Natural killer cell (primary cell): Measurements from ENCODE around the gene WDR93. TPM values are rescaled to one million over a fixed set of nuclear protein-coding genes. Genes with fewer than 3 reads are reported as not detected.

Experiments used
- ATAC-seq, 3 donors: fragments of 150-1000 bp in 2 of 3; fragments of 200-7000 bp in 1 of 3; cut with Tn5 transposase; 1 replicate in 1 of 3; 2 replicates in 2 of 3; pipeline ENCODE4 v1.10.0; 2021; ENCODE audit warnings: mild to moderate bottlenecking in 2 of 3, moderate library complexity in 2 of 3
- DNase-seq, 2 donors: peaks; one replicate each; pipeline versions ENCODE4 v3.0.0 to v3.0.0-alpha.2; 2013 to 2021; ENCODE audit warnings: mixed read lengths in 1 of 2
- H3K27ac ChIP-seq: one replicate; pipeline ENCODE4 v1.5.1; 2013; ENCODE audit warnings: mild to moderate bottlenecking, low read length
- H3K27me3 ChIP-seq: one replicate; pipeline ENCODE4 v1.6.1; 2013; ENCODE audit warnings: low read length; ENCODE audit not compliant: control insufficient read depth, insufficient read depth
- H3K36me3 ChIP-seq: one replicate; pipeline ENCODE4 v1.6.1; 2013; ENCODE audit warnings: low read length; ENCODE audit not compliant: control insufficient read depth, insufficient read depth
- H3K4me1 ChIP-seq: one replicate; pipeline ENCODE4 v1.6.1; 2013; ENCODE audit warnings: low read length; ENCODE audit not compliant: control insufficient read depth, insufficient read depth
- H3K4me3 ChIP-seq: one replicate; pipeline ENCODE4 v1.5.1; 2013; ENCODE audit warnings: low read length
- H3K9me3 ChIP-seq: one replicate; pipeline ENCODE4 v1.6.1; 2013; ENCODE audit warnings: low read length; ENCODE audit not compliant: control insufficient read depth, insufficient read depth
- H3K27ac Mint-ChIP-seq, 2 donors: one replicate each; pipeline ENCODE4 v1.8.0; 2022; ENCODE audit warnings: mild to moderate bottlenecking in 2 of 2, mixed read lengths in 2 of 2, moderate library complexity in 1 of 2
- H3K27me3 Mint-ChIP-seq, 2 donors: one replicate each; pipeline ENCODE4 v1.8.0; 2022; ENCODE audit warnings: low read depth in 2 of 2, mixed read lengths in 2 of 2
- H3K36me3 Mint-ChIP-seq: one replicate; pipeline ENCODE4 v1.8.0; 2022; ENCODE audit warnings: mixed read lengths
- H3K4me1 Mint-ChIP-seq, 2 donors: one replicate each; pipeline ENCODE4 v1.8.0; 2022; ENCODE audit warnings: mixed read lengths in 2 of 2
- H3K4me3 Mint-ChIP-seq: one replicate; pipeline ENCODE4 v1.8.0; 2022; ENCODE audit warnings: mild to moderate bottlenecking, moderate library complexity, mixed read lengths
- H3K9me3 Mint-ChIP-seq, 2 donors: one replicate each; pipeline ENCODE4 v1.8.0; 2022; ENCODE audit warnings: mixed read lengths in 2 of 2
- WGBS: methylation state at CpG from one replicate; pipeline ENCODE4 v1.1.7; 2013; ENCODE audit warnings: missing lambda C conversion rate; ENCODE audit not compliant: insufficient coverage; 5-methylcytosine and 5-hydroxymethylcytosine counted together
- intact Hi-C: fragments of 100-400 bp; cut with micrococcal nuclease; formaldehyde crosslinking; loops from one replicate; pipeline ENCODE4 v1.14.2; 2022
- total RNA-seq, 4 donors: library from RNA; stranded (reverse); fragments of 120-200 nt in 1 of 4; gene quantifications; one replicate each; pipeline versions ENCODE4 v1.2.3 to v1.2.4, GENCODE V29; 2013 to 2022
- TF ChIP-seq, protein P1 (sequence below): fragments of 200-600 bp; IDR thresholded peaks from one replicate; pipeline ENCODE4 v1.8.0; 2022; ENCODE audit warnings: antibody characterized with exemption

WDR93 gene
- total RNA-seq, 3 donors from 2014 or later (not counting 1 experiment from before 2014, with no cell fraction given), result 0.25 to 0.38 TPM; not detected in 1

- no peaks in the 10 kb centered on the region for H3K9me3 ChIP-seq
- no peaks in the 10 kb centered on the region for H3K36me3 ChIP-seq
- intact Hi-C loops, result no loop called here
- Mint-ChIP-seq H3K9me3 (no peaks in the 10 kb centered on the region), H3K27me3 (peaks cover 0 to 12% of the 10 kb centered on the region in 2 donors), H3K36me3 (no peaks in the 10 kb centered on the region), H3K4me3 (no peak overlapping the region), H3K4me1 (no peaks in the 10 kb centered on the region), H3K27ac (no peak overlapping the region)
- DNase-seq (no peak), ATAC-seq (no peak)
- H3K4me3 ChIP-seq, result no peak overlapping the region
- 86% methylated on average over 10 of the region's 10 CpGs for WGBS
- TF ChIP-seq, protein P1, sequence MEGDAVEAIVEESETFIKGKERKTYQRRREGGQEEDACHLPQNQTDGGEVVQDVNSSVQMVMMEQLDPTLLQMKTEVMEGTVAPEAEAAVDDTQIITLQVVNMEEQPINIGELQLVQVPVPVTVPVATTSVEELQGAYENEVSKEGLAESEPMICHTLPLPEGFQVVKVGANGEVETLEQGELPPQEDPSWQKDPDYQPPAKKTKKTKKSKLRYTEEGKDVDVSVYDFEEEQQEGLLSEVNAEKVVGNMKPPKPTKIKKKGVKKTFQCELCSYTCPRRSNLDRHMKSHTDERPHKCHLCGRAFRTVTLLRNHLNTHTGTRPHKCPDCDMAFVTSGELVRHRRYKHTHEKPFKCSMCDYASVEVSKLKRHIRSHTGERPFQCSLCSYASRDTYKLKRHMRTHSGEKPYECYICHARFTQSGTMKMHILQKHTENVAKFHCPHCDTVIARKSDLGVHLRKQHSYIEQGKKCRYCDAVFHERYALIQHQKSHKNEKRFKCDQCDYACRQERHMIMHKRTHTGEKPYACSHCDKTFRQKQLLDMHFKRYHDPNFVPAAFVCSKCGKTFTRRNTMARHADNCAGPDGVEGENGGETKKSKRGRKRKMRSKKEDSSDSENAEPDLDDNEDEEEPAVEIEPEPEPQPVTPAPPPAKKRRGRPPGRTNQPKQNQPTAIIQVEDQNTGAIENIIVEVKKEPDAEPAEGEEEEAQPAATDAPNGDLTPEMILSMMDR, result no peak
- H3K27ac ChIP-seq, result no peak overlapping the region
- H3K4me1 ChIP-seq, result no peaks in the 10 kb centered on the region
- no peaks in the 10 kb centered on the region for H3K27me3 ChIP-seq
Observed at GRCh38 chr15:89790206-89790605, 99.6 kb downstream of the WDR93 start.

GRCh38 chr15:89790661-89791060 lies 100.0 kb downstream of the WDR93 start:
- intact Hi-C loops, result no loop called here
- Mint-ChIP-seq H3K36me3 (no peaks in the 10 kb centered on the region), H3K4me1 (no peaks in the 10 kb centered on the region), H3K27ac (no peak overlapping the region), H3K9me3 (no peaks in the 10 kb centered on the region), H3K4me3 (no peak overlapping the region), H3K27me3 (peaks cover 0 to 10% of the 10 kb centered on the region in 2 donors)
- H3K27ac ChIP-seq, result no peak overlapping the region
- ATAC-seq, result no peak
- TF ChIP-seq, protein P1, result no peak
- no peaks in the 10 kb centered on the region for H3K27me3 ChIP-seq
- DNase-seq, result no peak
- no peaks in the 10 kb centered on the region for H3K4me1 ChIP-seq
- no peaks in the 10 kb centered on the region for H3K9me3 ChIP-seq
- no peaks in the 10 kb centered on the region for H3K36me3 ChIP-seq
- no peak overlapping the region for H3K4me3 ChIP-seq
- 96% methylated on average over 16 of the region's 16 CpGs for WGBS

DNA sequence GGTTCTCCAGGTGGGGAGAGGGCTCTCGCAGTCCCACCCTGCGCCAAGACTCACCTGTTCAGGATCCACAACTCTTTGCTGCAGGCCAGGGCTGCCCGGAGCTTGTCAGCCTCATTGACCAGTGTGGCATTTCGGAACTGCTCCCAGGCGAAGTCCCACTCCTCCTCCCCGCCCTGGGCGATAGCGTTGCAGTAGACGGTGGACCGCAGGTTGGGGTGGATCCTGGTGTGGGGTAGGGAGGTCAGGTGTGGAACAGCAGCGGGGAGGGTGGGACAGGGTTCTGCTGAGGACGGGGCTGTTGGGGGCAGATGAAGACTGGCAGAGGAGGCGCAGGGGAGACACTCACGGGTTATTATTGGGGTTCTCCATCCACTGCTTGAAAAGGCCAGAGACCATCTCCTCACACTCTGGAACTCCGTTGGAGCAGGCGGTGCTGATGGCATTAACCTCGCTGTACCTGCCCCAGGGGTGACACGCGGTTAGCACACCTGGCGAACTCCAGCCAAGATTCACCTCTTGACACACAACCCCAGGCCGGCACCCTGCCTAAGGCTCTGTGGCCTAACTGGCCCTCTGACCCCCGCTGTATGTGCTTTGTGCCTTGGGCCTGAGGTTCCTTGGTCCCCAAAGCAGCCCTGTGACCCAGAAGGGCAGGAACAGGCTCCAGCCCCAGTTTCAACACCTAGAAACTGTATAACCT lies 101.6 kb downstream of the WDR93 start:
- Mint-ChIP-seq H3K9me3 (no peaks in the 10 kb centered on the region), H3K4me1 (no peaks in the 10 kb centered on the region), H3K27ac (no peak overlapping the region), H3K4me3 (no peak overlapping the region), H3K27me3 (peaks cover 0 to 7% of the 10 kb centered on the region in 2 donors), H3K36me3 (no peaks in the 10 kb centered on the region)
- DNase-seq (no peak), ATAC-seq (no peak)
- TF ChIP-seq, protein P1, result no peak
- Histone ChIP-seq H3K27me3 (no peaks in the 10 kb centered on the region), H3K9me3 (no peaks in the 10 kb centered on the region), H3K36me3 (no peaks in the 10 kb centered on the region), H3K27ac (no peak overlapping the region), H3K4me1 (no peaks in the 10 kb centered on the region), H3K4me3 (no peak overlapping the region)
- intact Hi-C loops, result no loop called here
- WGBS, result 93% methylated on average over 22 of the region's 22 CpGs

Other genes starting within 250 kb of the WDR93 start
- not detected for gene RHCG, start 194.2 kb upstream of the WDR93 start, total RNA-seq
- under 1 TPM; 0.13 to 0.59 (median 0.14) TPM for gene TICRR, start 115.3 kb upstream of the WDR93 start, total RNA-seq
- gene KIF7, start 35.3 kb upstream of the WDR93 start, total RNA-seq, result 1 to 10 TPM in 2 of 3 donors, under 1 TPM in 1; 0.93 to 3.6 (median 1.6) TPM
- under 1 TPM; 0.40 to 0.75 (median 0.66) TPM for gene PLIN1, start 11.4 kb upstream of the WDR93 start, total RNA-seq
- gene PEX11A, start 57 bp upstream of the WDR93 start, total RNA-seq, result 1 to 10 TPM; 2.0 to 3.1 (median 3.1) TPM
- 1 to 10 TPM in 2 of 3 donors, under 1 TPM in 1; 0.45 to 2.9 (median 2.5) TPM for gene MESP1, start 60.4 kb downstream of the WDR93 start, total RNA-seq
- not detected for gene MESP2, start 85.5 kb downstream of the WDR93 start, total RNA-seq
- gene ANPEP, start 124.0 kb downstream of the WDR93 start, total RNA-seq, result 10 to 100 TPM in 2 of 3 donors, 1 to 10 TPM in 1; 1.6 to 33.9 (median 10.9) TPM
- gene AP3S2, start 203.2 kb downstream of the WDR93 start, total RNA-seq, result 10 to 100 TPM; 28.4 to 38.2 (median 36.8) TPM
- 1 to 10 TPM in 1 of 3 donors, under 1 TPM in 2; 0.23 to 5.5 (median 0.38) TPM for gene ARPIN, start 222.1 kb downstream of the WDR93 start, total RNA-seq